HG03066 (cell line): Measurements from ENCODE around the gene MYO1F.
"Not testable (repeated sequence)": the region's sequence is repeated elsewhere in the genome, so short reads cannot be mapped to it uniquely, and the experiment has no call there.

Experiments
- ATAC-seq: cut with Tn5 transposase; IDR thresholded peaks from one replicate; pipeline ENCODE4 v1.9.1; 2021; ENCODE audit warnings: low read depth; ENCODE audit not compliant: unreplicated experiment

The MYO1F gene

DNA sequence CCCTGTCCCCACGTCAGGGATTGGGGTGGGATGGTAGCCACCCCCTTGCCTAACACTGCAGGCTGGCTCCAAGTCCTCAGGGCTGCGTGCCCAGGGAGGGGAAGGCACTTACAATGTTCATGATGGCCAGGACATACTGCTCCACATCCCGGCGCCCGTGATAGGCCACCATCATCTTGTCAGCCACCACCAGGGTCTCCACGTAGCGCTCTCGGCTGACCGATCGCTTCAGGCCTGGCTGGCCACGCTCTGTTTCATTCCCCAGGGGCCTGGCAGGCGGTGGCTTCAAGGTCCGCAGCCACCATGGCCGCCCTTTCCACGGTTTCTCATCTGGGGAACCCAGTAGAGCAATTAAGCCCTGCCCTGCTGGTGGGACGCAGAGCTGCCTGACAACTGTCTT is 23.6 kb upstream of the MYO1F start:
- ATAC-seq: no peak

DNA sequence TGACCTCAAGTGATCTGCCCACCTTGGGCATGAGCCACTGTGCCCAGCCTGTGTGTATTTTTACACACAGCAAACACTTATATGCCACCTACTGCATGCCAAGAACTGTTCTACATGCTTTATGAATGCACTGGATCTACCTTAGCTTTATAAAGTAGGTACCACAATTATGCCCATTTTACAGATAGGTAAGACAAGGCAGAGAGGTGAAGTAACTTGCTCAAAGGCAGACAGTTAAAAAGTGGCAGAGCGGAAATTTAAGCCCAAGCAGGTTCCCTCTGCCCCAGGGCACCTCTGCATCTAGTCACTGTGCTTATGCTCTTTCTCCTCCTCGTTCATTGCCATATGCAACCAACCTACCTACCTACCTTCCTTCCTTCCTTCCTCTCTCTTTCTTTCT is 22.8 kb upstream of the MYO1F start:
- no peak for ATAC-seq

DNA sequence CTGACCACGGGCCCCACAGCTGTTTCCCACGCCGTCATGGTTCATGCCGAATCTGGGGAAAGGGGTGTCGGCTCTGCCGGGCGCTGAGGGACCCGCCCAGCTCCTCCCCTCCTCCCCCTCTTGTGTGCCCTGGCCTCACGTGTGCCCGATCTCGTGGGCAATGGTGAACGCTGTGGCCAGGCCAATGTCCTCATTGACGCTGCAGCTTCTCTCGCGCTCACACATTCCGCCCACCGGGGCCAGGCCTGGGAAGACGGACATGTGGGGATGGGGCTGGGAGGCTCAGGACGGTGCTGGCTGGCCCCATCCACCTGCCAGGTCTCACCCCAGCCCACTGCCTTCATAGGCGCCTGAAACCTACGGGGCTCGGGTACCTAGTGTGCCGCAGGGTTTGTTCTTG is 18.9 kb upstream of the MYO1F start:
- ATAC-seq: no peak

DNA sequence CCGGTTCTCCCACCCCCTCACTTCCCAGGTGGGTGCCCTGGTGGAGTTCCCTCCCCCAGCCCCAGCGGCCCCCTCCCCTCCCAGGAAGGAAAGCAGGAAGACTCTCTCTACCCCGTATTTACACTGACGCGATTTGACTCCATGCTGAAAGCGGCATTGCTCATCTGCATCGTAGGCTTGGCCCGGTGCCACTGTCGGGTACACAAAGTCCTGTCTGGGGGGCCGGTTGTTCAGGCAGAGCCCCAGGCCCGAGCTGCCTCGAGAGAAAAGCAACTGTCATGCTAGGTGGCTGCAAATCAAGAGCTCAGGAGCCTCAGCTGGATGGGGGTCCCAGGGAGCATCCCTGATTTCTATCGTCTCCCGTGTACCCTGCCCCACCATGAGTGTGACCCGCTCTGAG is 18.4 kb upstream of the MYO1F start:
- no peak for ATAC-seq

DNA sequence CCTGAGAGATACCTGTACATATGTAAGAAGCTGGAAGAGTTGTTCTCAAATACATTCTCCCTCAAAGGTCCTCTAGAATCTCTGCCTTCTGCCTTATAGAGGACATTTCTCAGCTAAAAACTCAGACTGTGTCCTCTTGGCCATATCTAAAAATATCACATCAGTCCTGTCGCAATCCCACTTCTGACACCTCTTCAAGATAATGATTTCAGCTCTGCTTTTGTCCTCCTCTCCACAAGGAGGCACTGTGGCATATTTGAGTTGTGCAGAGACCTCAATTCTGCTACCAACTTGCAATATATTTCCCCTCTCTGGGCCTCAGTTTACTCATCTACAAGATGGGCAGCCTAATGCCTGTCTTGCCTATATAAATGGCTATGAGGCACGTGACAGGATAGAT is 16.7 kb upstream of the MYO1F start:
- no peak for ATAC-seq

DNA sequence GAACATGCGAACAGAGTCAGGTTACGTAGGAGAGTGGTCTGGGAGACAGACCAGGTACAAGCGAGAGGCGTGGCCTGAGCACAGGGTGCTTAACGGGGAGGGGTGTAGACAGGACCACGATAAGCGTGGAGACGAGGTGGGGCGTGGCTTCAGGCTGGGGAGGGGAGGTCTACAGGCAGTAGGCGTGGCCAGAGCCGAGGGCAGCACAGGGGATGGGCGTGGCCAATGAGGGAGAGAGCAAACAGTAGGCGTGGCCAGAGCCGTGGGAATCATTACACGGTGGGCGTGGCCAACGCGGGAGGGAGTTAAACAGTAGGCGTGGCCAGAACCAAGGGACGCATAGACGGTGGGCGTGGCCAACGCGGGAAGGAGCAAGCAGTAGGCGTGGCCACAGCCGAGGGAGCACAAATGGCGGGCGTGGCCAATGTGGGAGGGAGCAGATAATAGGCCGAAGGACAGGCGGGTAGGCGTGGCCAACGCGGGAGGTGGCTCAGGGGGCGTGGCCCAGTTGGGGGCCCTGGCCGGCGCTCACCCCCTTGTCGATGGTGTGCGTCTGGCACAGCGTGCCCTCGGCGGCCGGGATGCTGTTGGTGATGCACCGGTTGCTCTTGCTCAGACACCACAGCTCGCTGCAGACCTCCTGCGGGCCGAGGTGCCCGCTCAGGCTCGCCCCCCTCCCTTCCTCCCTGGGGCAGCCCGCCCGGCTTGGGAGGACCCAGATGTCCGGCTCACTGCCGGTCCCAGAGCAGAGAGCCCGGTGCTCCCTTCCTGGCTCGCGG is 15.2 kb upstream of the MYO1F start:
- ATAC-seq: no peak

DNA sequence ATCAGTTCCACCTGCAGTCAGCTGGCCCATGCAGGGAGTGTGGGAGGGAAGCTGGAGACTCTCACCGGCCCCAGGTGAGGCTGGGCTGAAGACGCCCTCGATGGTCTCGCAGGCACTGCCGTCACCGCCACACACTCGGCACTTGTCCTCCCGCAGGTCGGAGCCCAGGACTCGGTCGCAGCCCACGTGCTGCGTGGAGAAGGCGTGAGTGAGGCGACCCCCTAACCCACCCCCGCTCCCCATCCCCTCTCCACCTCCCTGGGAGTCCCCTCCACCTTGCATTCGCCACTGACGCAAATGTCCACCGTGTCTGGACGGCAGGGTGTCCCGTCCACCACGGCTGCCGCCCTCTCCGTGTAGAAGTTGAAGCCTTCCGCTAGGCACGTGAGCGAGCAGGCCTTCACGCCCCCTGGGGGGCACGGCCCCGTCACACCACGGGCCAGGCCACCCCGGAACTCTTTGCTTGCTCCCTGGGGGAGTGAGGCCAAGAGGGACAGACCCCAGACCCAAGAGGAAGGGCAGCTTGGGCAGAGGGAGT is 12.0 kb upstream of the MYO1F start:
- no peak for ATAC-seq

DNA sequence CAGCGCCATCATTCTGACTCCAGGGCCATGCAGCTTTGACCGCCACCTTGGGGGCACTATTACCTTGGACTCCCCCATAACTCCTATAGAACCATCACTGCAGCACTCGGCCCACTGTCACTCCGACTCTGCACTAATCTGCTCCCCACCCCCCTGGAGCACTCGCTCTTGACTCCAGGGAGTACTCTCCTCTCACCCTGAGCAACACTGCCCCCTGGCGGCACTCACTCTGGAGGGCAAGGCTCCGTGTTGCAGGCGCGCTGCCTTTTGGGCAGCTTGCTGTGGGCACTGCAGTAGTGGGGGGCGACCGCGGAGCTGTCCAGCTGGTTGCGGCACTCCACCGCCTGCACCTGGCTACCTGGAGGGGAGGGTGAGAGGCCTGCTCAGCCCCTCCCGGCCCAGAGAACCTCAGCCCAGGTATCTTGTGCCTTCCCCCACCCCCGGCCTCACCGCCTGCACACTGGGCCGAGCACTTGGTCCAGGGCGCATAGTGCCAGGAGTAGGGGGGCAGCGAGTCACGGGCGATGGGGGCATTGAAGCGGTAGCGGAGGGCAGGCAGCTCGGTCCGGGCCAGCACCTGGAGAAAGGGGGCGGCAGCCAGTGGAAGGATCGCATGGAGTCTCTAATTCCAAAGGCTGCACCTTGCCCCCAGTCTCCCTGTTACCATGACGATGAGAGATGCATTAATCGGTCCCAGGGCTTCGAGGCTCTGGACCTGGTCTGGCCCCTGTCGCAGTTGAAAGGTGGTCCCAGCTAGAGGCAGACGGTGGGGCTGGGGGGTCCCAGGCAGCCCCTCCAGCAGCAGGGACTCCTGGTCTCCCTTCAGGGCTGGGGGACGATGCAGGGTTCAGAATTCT is 8.9 kb upstream of the MYO1F start:
- ATAC-seq: no peak

DNA sequence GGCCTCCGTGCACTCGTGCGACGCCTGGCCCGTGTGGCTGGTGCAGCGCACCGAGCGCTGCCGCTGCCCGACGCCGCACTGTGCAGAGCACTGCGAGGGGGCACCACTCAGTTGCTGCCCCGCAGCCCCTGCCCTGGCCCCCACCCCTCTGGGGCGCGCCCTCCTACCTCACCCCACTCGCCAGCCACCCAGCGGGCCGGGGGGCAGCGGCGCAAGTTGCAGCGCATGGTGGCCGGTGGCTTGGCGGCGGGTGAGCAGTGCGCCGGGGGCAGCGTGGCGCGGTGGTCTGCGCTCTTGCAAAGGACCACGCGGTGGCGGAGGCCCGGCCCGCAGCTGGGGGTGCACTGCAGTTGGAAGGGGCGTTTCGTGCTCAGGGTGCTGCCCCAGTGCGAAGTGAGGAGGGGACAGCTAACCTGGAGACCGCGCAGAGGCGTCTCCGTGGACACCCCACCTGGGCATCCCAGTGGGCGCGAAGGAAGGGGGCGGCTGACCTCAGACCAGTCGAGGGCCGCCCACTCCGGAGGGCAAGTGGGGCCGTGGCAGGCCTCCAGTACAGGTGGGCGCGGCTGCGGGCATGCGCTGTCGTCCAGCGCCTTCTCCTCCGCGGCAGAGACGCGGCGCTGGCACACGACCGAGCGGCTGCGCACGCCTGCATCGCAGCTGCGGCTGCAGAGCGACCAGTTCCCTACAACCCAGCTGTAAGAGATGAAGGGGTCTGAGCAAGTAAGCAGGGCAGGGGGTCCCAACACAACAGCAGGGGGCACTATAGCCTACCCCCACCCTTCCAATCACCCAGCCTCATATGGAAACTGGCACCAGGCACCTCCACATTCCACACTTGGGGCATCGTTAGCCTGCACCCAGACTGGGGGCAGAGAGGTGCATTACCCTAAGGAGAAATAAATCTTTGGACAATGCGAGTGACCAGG is 8.0 kb upstream of the MYO1F start:
- ATAC-seq: no peak

DNA sequence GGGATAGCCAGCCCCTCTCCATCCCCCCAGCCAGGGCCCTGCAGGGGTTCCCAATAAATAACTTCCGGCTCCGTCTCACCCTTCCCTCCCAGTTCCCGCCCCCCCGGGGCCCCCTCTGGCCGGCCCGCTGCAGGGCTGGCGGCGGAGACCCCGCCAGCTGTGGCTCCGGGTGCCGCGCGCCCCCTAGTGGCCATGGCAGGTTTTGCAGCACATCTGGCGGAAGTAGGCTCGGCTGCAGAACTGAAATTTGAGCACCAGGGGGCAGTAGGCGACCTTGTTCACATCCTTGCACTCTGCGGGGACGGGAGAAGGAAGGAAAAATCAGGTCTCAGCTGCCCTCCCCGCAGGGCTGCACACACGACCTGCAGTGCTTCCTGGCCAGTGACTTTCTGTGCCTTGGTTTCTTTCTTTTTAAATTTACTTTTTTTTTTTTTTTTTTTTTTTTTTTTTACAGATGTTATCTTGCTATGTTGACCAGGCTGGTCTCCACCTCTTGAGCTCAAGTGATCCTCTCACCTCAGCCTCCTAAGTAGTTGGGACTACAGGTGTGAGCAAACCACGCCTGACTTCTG is 3.6 kb upstream of the MYO1F start:
- ATAC-seq: no peak

DNA sequence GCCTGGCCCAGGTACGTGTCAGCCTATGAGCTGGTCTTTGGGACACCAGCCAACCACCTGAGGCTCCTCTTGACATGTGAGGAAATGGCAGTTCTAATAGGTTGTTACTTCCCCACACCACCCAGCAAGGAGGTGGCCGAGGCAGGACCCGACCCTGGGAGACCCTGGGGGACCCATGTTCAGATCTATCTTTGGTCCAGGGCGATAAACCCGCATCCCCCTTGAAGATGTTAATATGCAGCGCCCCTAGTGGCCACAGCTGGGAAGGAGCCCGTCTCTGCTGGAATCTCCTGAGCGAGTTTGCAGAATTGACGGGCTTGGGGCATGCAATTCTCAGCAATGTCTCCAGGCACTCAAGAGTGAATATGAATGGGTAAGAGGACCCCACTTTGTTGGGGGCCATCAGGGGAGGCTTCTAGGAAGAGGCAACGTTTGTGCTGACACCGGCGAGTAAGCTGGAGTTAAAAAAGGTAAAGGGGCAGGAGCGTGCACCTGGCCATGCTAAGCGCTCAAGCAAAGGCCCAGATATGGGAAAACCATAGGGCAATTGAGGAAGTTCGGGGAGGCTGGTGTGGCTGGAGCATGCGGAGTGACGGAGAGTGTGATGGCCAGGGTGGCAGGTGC is 1.5 kb upstream of the MYO1F start:
- ATAC-seq: no peak

DNA sequence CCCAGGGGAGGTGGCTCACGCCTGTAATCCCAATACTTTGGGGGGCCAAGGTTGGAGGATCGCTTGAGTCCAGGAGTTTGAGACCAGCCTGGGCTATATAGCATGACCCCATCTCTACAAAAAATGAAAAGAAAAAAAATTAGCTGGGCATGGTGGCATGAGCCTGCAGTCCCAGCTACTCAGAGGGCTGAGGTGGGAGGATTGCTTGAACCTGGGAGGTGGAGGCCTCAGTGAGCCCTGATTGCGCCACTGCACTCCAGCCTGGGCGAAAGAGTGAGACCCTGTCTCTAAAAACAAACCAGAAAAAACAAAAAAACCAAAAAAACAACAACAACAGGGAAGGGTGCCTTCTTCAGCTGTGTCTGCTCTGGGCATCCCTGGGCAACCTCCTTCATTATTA is 499 bp upstream of the MYO1F start:
- ATAC-seq: no peak

DNA sequence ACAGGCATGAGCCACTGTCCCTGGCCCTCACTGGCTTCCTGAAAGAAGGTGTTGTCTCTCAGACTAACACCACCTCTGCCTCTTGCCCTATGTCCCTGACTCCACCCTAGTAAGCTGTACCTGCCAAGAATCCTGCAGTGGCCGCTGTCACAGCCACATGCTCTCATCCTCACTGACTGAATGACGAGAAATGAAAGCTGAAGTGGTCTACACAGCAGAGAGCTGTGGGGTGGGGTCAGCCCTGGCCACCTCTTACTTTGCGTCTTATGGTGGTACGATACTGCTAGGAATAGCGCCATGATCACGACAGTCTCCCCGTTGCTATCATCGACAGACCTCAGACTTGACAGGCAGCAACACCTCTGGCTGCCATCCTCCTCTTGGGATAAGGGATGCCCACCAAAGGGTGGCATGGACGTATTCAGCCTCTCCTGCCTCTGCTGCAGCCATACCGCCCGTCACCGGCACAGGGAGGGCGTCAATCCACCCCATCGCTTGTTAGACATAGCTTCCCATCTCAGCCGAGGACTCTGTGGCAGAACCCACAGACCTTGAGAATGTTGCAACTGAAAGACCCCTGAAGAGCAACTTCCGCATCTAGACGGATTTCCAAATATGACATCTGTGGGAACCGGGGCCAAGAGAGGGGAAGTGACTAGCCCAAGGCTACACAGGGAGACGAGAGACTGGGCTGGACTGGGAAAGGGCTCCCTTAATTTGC is 809 bp downstream of the MYO1F start:
- no peak for ATAC-seq

DNA sequence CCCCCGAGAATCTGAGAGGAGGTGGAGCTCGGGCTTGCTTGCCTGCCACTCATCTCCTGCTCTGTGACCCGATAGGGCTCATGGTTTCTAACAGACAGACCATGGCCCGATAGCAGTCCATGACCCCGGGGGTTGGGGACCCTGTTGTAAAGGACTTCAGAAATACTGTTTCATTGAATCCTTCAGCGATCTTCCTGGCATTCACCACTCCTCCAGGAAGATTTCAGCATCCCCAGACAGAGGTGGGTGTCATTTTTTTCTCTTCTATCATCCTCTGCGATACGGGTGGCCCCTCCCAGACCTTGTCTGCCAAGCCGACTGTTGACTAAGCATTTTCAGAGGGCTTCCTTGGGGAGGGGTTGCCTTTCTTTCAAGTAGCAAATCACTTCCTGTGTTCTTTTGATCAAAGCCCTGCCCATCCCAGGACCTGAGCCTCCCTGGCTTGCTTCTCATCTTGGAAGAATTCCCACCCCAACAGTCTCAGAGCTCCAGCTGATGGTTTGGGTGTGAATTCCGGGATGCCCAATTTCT is 1.7 kb downstream of the MYO1F start:
- no peak for ATAC-seq

DNA sequence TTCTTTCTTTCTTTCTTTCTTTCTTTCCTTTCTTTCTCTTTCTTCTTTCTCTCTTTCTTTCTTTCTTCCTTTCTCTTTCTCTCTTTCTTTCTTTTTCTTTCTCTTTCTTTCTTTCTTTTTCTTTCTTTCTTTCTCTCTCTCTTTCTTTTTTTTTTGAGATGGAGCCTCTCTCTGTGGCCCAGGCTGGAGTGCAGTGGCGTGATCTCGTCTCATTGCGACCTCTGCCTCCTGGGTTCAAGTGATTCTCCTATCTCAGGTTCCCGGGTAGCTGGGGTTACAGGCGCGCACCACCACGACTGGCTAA is 2.7 kb downstream of the MYO1F start:
- ATAC-seq: not testable (repeated sequence)

DNA sequence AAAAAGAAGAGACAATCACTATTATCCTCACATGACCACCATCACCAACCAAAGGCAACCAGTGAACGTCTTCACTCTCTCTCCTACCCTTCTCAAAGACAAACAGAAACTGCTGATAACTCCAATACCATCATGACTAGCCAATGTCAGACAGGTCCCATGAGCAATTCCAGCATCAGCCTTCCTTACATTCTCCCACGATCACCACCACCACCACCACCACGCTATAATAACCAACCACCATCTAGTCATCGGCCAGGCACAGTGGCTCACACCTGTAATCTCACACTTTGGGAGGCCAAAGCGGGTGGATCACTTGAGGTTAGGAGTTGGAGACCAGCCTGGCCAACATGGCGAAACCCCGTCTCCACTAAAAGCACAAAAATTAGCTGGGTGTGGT is 3.9 kb downstream of the MYO1F start:
- no peak for ATAC-seq

DNA sequence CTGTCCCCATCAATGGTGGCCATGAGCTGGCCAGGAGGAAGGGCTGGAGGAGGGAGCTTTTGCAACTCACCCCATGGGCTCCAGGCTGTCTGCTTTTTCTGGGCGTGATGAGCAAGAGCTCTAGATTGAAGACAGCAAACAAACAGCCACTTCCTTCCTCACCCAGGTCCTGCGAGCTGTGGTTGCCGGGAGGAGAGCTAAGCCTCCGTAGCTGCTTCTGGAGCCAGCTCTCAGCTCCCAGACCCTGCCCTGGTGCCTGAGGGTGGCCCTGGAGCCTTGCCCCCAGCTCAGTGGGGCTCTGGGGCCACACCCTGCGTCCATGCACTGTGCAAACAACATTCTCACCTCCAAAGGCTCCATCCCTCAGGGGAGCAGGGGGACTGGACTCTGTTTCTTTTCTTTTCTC is 6.2 kb downstream of the MYO1F start:
- no peak for ATAC-seq

DNA sequence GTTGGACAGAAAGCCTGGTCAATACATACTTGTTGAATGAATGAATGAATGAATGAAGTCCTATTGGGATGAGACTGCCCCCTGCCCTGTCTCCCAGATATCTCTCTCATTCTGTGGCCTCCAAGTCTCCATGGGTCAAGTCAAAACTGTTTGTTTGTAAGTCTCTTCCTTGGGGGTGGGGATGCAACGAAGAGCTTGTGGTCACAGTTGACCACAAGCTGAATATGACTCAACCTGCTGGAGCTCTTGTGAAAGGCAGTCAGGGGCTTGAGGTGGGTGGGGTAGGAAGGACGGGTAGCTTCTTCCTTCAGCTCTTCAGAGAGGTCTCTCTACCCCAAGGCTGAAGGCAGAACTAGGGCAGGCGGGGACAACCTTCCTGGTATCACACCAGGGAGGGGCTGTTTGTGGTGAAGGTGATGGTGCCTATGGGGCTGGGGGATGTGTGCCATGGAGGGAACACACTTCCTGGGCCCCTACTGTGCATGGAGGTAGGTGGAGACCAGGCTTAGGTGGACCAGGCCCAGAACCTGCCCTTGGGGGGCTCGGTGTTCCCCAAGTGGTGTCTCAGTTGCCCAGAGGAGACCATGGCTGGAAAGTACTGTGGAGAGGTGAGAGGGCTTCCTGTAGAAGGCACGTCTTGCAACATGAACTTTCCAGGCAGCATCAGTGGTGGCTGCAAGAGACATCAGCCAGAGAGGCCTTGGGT is 8.0 kb downstream of the MYO1F start:
- peak; percentile 70 for ATAC-seq
